Fibroblast of mammary gland (primary cell): ENCODE data around the gene SND1.

ENCODE experiments used
- DNase-seq: peaks from one replicate; pipeline ENCODE4 v3.0.0-alpha.2; 2010; ENCODE audit warnings: low read depth
- H3K4me3 ChIP-seq: 2 replicates; pipeline ENCODE4 v1.5.1; 2011; ENCODE audit warnings: low read depth, mild to moderate bottlenecking, low read length, moderate library complexity; ENCODE audit not compliant: control insufficient read depth
- CTCF ChIP-seq: conservative IDR thresholded peaks from 2 replicates; pipeline ENCODE4 v1.5.1; 2011; ENCODE audit warnings: low read depth, low read length, inconsistent platforms; ENCODE audit not compliant: control insufficient read depth, insufficient read depth

SND1 gene

GRCh38 chr7:127791446-127792189 is 139.6 kb downstream of the SND1 start:
- no peak overlapping the region for H3K4me3 ChIP-seq
- TF ChIP-seq CTCF: no peak
- DNase-seq: peak; percentile 64

GRCh38 chr7:127792528-127793342 is 140.7 kb downstream of the SND1 start:
- H3K4me3 ChIP-seq: no peak overlapping the region
- peak; percentile 22 for DNase-seq
- peak; percentile 65 for TF ChIP-seq CTCF

- no peak for DNase-seq
These were observed 141.6 kb downstream of the SND1 start for GRCh38 chr7:127793582-127793981.

GRCh38 chr7:127794136-127794535 is 142.1 kb downstream of the SND1 start:
- no peak overlapping the region for H3K4me3 ChIP-seq
- DNase-seq: no peak
- no peak for TF ChIP-seq CTCF

More at GRCh38 chr7:127793582-127793981, 141.6 kb downstream of the SND1 start:
- TF ChIP-seq CTCF: no peak
- no peak overlapping the region for H3K4me3 ChIP-seq

- no peak for TF ChIP-seq CTCF
- no peak for DNase-seq
- no peak overlapping the region for H3K4me3 ChIP-seq
These were observed 142.6 kb downstream of the SND1 start for GRCh38 chr7:127794551-127794950.

GRCh38 chr7:127798023-127798422 is 146.0 kb downstream of the SND1 start:
- DNase-seq: peak; percentile 36

More at GRCh38 chr7:127798023-127798422, 146.0 kb downstream of the SND1 start:
- TF ChIP-seq CTCF: no peak
- H3K4me3 ChIP-seq: no peak overlapping the region
